Measurements from ENCODE around the gene SSX2IP.

SSX2IP gene

DNA sequence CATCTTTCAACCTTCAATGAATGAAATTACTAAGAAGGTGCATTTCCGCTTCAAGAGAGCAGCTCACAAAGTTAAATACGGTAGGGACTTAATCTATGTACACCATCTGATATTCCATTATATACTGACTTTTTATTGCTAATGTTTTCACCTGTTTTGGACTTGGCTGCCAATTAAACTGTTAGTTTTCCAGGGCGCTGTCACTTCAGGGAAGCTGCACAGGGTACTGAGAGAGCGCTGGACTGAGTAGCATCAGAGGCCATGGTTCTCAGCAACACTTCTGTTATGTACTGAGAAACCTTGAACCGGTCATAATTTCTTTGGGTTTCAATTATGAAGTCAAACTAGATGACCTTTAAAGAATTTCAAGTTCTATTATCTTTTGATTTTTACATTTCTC, 8.2 kb downstream of the SSX2IP start:
- no peaks in the 10 kb centered on the region for H3F3A ChIP-seq (ENCODE audit: control insufficient read depth, insufficient read depth)
- H3K79me2 ChIP-seq (ENCODE audit: control insufficient read depth, low read length) = peaks cover 88% of the 10 kb centered on the region
- H3K9me3 ChIP-seq (ENCODE audit: control insufficient read depth, insufficient read depth, low read length) = no peaks in the 10 kb centered on the region
- H3K27ac ChIP-seq (ENCODE audit: low read depth, low read length) = no peak overlapping the region
- H4K20me1 ChIP-seq (ENCODE audit: control insufficient read depth, insufficient read depth, low read depth, low read length) = peaks cover 3% of the 10 kb centered on the region; the same call in 1 of the 2 replicates
- H3K4me2 ChIP-seq (ENCODE audit: low read length) = no peak overlapping the region
- peaks cover 2% of the 10 kb centered on the region for H3K4me1 ChIP-seq (ENCODE audit: control insufficient read depth, low read length)
- H3K36me3 ChIP-seq (ENCODE audit: control insufficient read depth, low read length) = peaks cover 18% of the 10 kb centered on the region
- H3K4me3 ChIP-seq (ENCODE audit: low read length) = no peak overlapping the region
- no peaks in the 10 kb centered on the region for H3K27me3 ChIP-seq (ENCODE audit: control insufficient read depth, low read length)
- no peaks in the 10 kb centered on the region for H3K9me2 ChIP-seq (replicated peaks; ENCODE audit: control insufficient read depth, low read length)
- TF ChIP-seq, protein P1, sequence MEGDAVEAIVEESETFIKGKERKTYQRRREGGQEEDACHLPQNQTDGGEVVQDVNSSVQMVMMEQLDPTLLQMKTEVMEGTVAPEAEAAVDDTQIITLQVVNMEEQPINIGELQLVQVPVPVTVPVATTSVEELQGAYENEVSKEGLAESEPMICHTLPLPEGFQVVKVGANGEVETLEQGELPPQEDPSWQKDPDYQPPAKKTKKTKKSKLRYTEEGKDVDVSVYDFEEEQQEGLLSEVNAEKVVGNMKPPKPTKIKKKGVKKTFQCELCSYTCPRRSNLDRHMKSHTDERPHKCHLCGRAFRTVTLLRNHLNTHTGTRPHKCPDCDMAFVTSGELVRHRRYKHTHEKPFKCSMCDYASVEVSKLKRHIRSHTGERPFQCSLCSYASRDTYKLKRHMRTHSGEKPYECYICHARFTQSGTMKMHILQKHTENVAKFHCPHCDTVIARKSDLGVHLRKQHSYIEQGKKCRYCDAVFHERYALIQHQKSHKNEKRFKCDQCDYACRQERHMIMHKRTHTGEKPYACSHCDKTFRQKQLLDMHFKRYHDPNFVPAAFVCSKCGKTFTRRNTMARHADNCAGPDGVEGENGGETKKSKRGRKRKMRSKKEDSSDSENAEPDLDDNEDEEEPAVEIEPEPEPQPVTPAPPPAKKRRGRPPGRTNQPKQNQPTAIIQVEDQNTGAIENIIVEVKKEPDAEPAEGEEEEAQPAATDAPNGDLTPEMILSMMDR (IDR thresholded peaks at IDR 0.05; ENCODE audit: low read depth, low read length, poor library complexity, severe bottlenecking) = no peak
- TF ChIP-seq EZH2phosphoT487 (IDR thresholded peaks at IDR 0.05; ENCODE audit: borderline replicate concordance, low read length) = no peak

DNA sequence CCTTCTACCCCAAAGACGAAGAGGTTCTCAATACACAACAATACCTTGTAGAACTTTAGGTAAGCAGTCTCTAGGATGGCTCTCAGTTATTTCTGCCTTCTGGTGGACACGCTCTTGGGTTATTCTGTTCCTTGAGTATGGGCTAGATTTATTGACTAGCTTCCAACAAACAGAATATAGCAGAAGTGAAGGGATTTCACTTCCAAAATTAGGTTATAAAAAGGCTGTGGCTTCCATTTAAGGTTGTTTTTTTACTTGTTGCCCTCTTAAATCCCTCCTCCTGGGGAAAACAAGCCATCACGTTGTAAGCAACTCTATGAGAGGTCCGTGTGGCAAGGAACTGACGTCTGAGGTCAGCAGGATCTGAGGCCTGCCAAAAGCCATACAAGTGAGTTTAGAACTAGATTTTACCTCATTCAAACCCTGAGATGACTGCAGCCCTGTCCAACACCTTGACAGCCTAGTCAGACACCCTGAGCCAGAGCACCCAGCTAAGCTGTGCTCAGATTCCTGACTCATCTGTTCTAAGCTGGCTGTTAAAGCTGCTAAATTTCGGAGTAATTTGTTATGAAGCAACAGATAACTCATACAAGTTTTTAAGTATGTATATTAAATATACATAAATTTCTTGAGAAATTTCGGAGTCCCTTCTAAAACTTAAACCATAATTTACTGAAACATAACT, 12.7 kb downstream of the SSX2IP start:
- H3K4me3 ChIP-seq (ENCODE audit: low read length) = no peak overlapping the region
- H3F3A ChIP-seq (ENCODE audit: control insufficient read depth, insufficient read depth) = no peaks in the 10 kb centered on the region
- no peaks in the 10 kb centered on the region for H3K9me2 ChIP-seq (replicated peaks; ENCODE audit: control insufficient read depth, low read length)
- peaks cover 6% of the 10 kb centered on the region; the same call in 1 of the 2 replicates for H3K36me3 ChIP-seq (ENCODE audit: control insufficient read depth, low read length)
- no peaks in the 10 kb centered on the region for H3K27me3 ChIP-seq (ENCODE audit: control insufficient read depth, low read length)
- H4K20me1 ChIP-seq (ENCODE audit: control insufficient read depth, insufficient read depth, low read depth, low read length) = no peaks in the 10 kb centered on the region
- peaks cover 71% of the 10 kb centered on the region for H3K79me2 ChIP-seq (ENCODE audit: control insufficient read depth, low read length)
- no peak overlapping the region for H3K27ac ChIP-seq (ENCODE audit: low read depth, low read length)
- no peaks in the 10 kb centered on the region for H3K4me1 ChIP-seq (ENCODE audit: control insufficient read depth, low read length)
- no peaks in the 10 kb centered on the region for H3K9me3 ChIP-seq (ENCODE audit: control insufficient read depth, insufficient read depth, low read length)
- H3K4me2 ChIP-seq (ENCODE audit: low read length) = no peak overlapping the region
- TF ChIP-seq, protein P1 (IDR thresholded peaks at IDR 0.05; ENCODE audit: low read depth, low read length, poor library complexity, severe bottlenecking) = no peak
- no peak for TF ChIP-seq EZH2phosphoT487 (IDR thresholded peaks at IDR 0.05; ENCODE audit: borderline replicate concordance, low read length)

DNA sequence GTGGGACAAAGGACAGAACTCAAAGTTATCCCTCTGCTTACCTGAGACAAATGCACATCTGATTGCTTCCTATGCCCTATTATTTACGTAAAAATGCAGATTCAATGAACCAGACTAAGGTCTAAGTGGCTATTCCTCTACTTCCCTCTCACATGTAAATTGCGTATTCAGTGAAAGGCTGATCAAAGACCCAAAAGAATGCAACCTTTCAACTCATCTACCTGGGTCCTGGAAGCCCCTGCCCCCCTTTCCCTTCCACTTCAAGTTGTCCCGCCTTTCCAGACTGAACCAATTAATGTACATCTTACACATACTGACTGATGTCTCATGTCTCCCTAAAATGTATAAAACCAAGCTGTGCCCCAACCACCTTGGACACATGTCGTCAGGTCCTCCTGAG, 14.6 kb downstream of the SSX2IP start:
- peaks cover 6% of the 10 kb centered on the region; the same call in 1 of the 2 replicates for H3K36me3 ChIP-seq (ENCODE audit: control insufficient read depth, low read length)
- no peaks in the 10 kb centered on the region for H3K9me2 ChIP-seq (replicated peaks; ENCODE audit: control insufficient read depth, low read length)
- no peak overlapping the region for H3K4me3 ChIP-seq (ENCODE audit: low read length)
- no peaks in the 10 kb centered on the region for H3F3A ChIP-seq (ENCODE audit: control insufficient read depth, insufficient read depth)
- no peak for TF ChIP-seq EZH2phosphoT487 (IDR thresholded peaks at IDR 0.05; ENCODE audit: borderline replicate concordance, low read length)
- TF ChIP-seq, protein P1 (IDR thresholded peaks at IDR 0.05; ENCODE audit: low read depth, low read length, poor library complexity, severe bottlenecking) = no peak
- no peaks in the 10 kb centered on the region for H3K9me3 ChIP-seq (ENCODE audit: control insufficient read depth, insufficient read depth, low read length)
- H3K79me2 ChIP-seq (ENCODE audit: control insufficient read depth, low read length) = peaks cover 60% of the 10 kb centered on the region
- no peaks in the 10 kb centered on the region for H3K4me1 ChIP-seq (ENCODE audit: control insufficient read depth, low read length)
- no peak overlapping the region for H3K4me2 ChIP-seq (ENCODE audit: low read length)
- H3K27me3 ChIP-seq (ENCODE audit: control insufficient read depth, low read length) = no peaks in the 10 kb centered on the region
- no peaks in the 10 kb centered on the region for H4K20me1 ChIP-seq (ENCODE audit: control insufficient read depth, insufficient read depth, low read depth, low read length)
- no peak overlapping the region for H3K27ac ChIP-seq (ENCODE audit: low read depth, low read length)

All from DOHH2 (cell line).